ENCODE measurements around the gene FBLN1. TPM values are rescaled to one million over a fixed set of nuclear protein-coding genes. Genes with fewer than 3 reads are reported as not detected.

The FBLN1 gene
- total and polyA plus RNA-seq, 2 donors (not counting 1 experiment from before 2014, with no cell fraction given), result not detected

GRCh38 chr22:45512363-45512762, 9.7 kb downstream of the FBLN1 start:
- H3K9me3 Mint-ChIP-seq (ENCODE audit: insufficient read depth), result no peaks in the 10 kb centered on the region
- Histone ChIP-seq H3K79me2 (ENCODE audit: control insufficient read depth, insufficient read depth, low read length) (no peaks in the 10 kb centered on the region), H3K9ac (ENCODE audit: low read length) (no peak overlapping the region), H4K20me1 (ENCODE audit: control insufficient read depth, insufficient read depth, low read length, poor library complexity, severe bottlenecking) (no peaks in the 10 kb centered on the region), H3K36me3 (replicated peaks in 1 of 2; ENCODE audit: control extremely low read depth in 1 of 2, control insufficient read depth in 1 of 2, extremely low read depth in 1 of 2, insufficient read depth in 2 of 2, low read length in 1 of 2) (no peaks in the 10 kb centered on the region), H2AFZ (ENCODE audit: insufficient read depth, low read depth, low read length, poor library complexity, severe bottlenecking) (no peak overlapping the region), H3K4me2 (replicated peaks; ENCODE audit: low read depth, low read length, poor library complexity, severe bottlenecking) (no peak overlapping the region), H3K4me1 (ENCODE audit: control insufficient read depth in 2 of 2, insufficient read depth in 2 of 2, low read length in 2 of 2) (no peaks in the 10 kb centered on the region), H3K27me3 (replicated peaks in 1 of 4; ENCODE audit: control extremely low read depth in 1 of 4, control insufficient read depth in 3 of 4, insufficient read depth in 4 of 4, low read length in 3 of 4) (no peaks in the 10 kb centered on the region), H3K4me3 (ENCODE audit: control extremely low read depth in 1 of 5, extremely low read depth in 1 of 5, insufficient read depth in 1 of 5, low read depth in 2 of 5, low read length in 4 of 5) (no peak overlapping the region), H3K9me3 (ENCODE audit: control extremely low read depth in 1 of 3, control insufficient read depth in 2 of 3, insufficient read depth in 1 of 3, low read length in 2 of 3) (no peaks in the 10 kb centered on the region), H3K27ac (ENCODE audit: low read length in 2 of 2) (no peak overlapping the region)
- ATAC-seq (ENCODE audit: low read depth) (no peak), DNase-seq (no peak)
- no peak overlapping the region for H3K27ac Mint-ChIP-seq
- ChIA-PET POLR2A (no interaction called here), CTCF (no interaction called here)
- WGBS (ENCODE audit: insufficient coverage), result 86% methylated on average over 4 of the region's 8 CpGs
- H3K27me3 Mint-ChIP-seq, result peaks cover 22% of the 10 kb centered on the region
- TF ChIP-seq EZH2 (IDR thresholded peaks at IDR 0.05; ENCODE audit: borderline replicate concordance, insufficient read depth, low read depth, low read length, poor library complexity, severe bottlenecking) (no peak), CTCF (IDR thresholded peaks at IDR 0.05) (no peak)
- intact Hi-C loops (cut with micrococcal nuclease), result no loop called here
- H3K4me1 Mint-ChIP-seq, result no peaks in the 10 kb centered on the region
- no peak overlapping the region for H3K4me3 Mint-ChIP-seq

GRCh38 chr22:45515676-45516075, 13.0 kb downstream of the FBLN1 start:
- 96% methylated on average over 6 of the region's 9 CpGs for WGBS (ENCODE audit: insufficient coverage)
- intact Hi-C loops (cut with micrococcal nuclease), result no loop called here
- Histone ChIP-seq H2AFZ (ENCODE audit: insufficient read depth, low read depth, low read length, poor library complexity, severe bottlenecking) (no peak overlapping the region), H3K36me3 (replicated peaks in 1 of 2; ENCODE audit: control extremely low read depth in 1 of 2, control insufficient read depth in 1 of 2, extremely low read depth in 1 of 2, insufficient read depth in 2 of 2, low read length in 1 of 2) (no peaks in the 10 kb centered on the region), H3K4me3 (ENCODE audit: control extremely low read depth in 1 of 5, extremely low read depth in 1 of 5, insufficient read depth in 1 of 5, low read depth in 2 of 5, low read length in 4 of 5) (no peak overlapping the region), H3K27me3 (replicated peaks in 1 of 4; ENCODE audit: control extremely low read depth in 1 of 4, control insufficient read depth in 3 of 4, insufficient read depth in 4 of 4, low read length in 3 of 4) (no peaks in the 10 kb centered on the region), H3K79me2 (ENCODE audit: control insufficient read depth, insufficient read depth, low read length) (no peaks in the 10 kb centered on the region), H3K27ac (ENCODE audit: low read length in 2 of 2) (no peak overlapping the region), H3K9me3 (ENCODE audit: control extremely low read depth in 1 of 3, control insufficient read depth in 2 of 3, insufficient read depth in 1 of 3, low read length in 2 of 3) (no peaks in the 10 kb centered on the region), H3K4me1 (ENCODE audit: control insufficient read depth in 2 of 2, insufficient read depth in 2 of 2, low read length in 2 of 2) (no peaks in the 10 kb centered on the region), H3K4me2 (replicated peaks; ENCODE audit: low read depth, low read length, poor library complexity, severe bottlenecking) (no peak overlapping the region), H4K20me1 (ENCODE audit: control insufficient read depth, insufficient read depth, low read length, poor library complexity, severe bottlenecking) (no peaks in the 10 kb centered on the region), H3K9ac (ENCODE audit: low read length) (no peak overlapping the region)
- Mint-ChIP-seq H3K4me1 (no peaks in the 10 kb centered on the region), H3K9me3 (ENCODE audit: insufficient read depth) (no peaks in the 10 kb centered on the region), H3K27ac (no peak overlapping the region), H3K27me3 (peaks cover 14% of the 10 kb centered on the region), H3K4me3 (no peak overlapping the region)
- DNase-seq (no peak), ATAC-seq (ENCODE audit: low read depth) (no peak)
- ChIA-PET POLR2A (no interaction called here), CTCF (no interaction called here)
- TF ChIP-seq EZH2 (IDR thresholded peaks at IDR 0.05; ENCODE audit: borderline replicate concordance, insufficient read depth, low read depth, low read length, poor library complexity, severe bottlenecking), result no peak
- TF ChIP-seq CTCF (IDR thresholded peaks at IDR 0.05), result no peak

Measured in B cell (primary cell).